GM08714 (cell line): ENCODE data around the gene HABP4.
A peak's percentile ranks its signal among the peaks of the same experiment; 100 is the strongest.

Experiments used
- H3K4me3 ChIP-seq: fragments of 200-500 bp; sonication (Bioruptor generic); 2 replicates; pipeline ENCODE4 v1.5.1; 2014; ENCODE audit warnings: mild to moderate bottlenecking, low read length, inconsistent platforms
- ZNF274 ChIP-seq: IDR thresholded peaks from 2 replicates; pipeline ENCODE4 v1.6.1; 2012; ENCODE audit warnings: mild to moderate bottlenecking, low read depth, low read length

The HABP4 gene

GRCh38 chr9:96448546-96449170 is 1.3 kb upstream of the HABP4 start:
- no peak overlapping the region for H3K4me3 ChIP-seq
- no peak for TF ChIP-seq ZNF274

GRCh38 chr9:96449523-96449844 is 485 bp upstream of the HABP4 start:
- TF ChIP-seq ZNF274, result no peak

GRCh38 chr9:96450613-96451528 is 902 bp downstream of the HABP4 start:
- peak overlapping the region; percentile 78 for H3K4me3 ChIP-seq
- TF ChIP-seq ZNF274, result no peak

More at GRCh38 chr9:96449523-96449844, 485 bp upstream of the HABP4 start:
- H3K4me3 ChIP-seq, result peak overlapping the region; percentile 49; the same call in 1 of the 2 replicates

- no peak overlapping the region for H3K4me3 ChIP-seq
- TF ChIP-seq ZNF274, result no peak
Observed at GRCh38 chr9:96453625-96454024, 3.7 kb downstream of the HABP4 start.

- TF ChIP-seq ZNF274, result no peak
- no peak overlapping the region for H3K4me3 ChIP-seq
Observed at GRCh38 chr9:96457266-96457665, 7.3 kb downstream of the HABP4 start.

- TF ChIP-seq ZNF274, result no peak
- no peak overlapping the region for H3K4me3 ChIP-seq
Observed at GRCh38 chr9:96458226-96458625, 8.3 kb downstream of the HABP4 start.

GRCh38 chr9:96459268-96460007 is 9.5 kb downstream of the HABP4 start:
- H3K4me3 ChIP-seq, result no peak overlapping the region
- TF ChIP-seq ZNF274, result no peak

- TF ChIP-seq ZNF274, result no peak
Observed at GRCh38 chr9:96460470-96460869, 10.5 kb downstream of the HABP4 start.

GRCh38 chr9:96460882-96461281 is 10.9 kb downstream of the HABP4 start:
- H3K4me3 ChIP-seq, result no peak overlapping the region
- TF ChIP-seq ZNF274, result no peak

More at GRCh38 chr9:96460470-96460869, 10.5 kb downstream of the HABP4 start:
- no peak overlapping the region for H3K4me3 ChIP-seq

- no peak for TF ChIP-seq ZNF274
- no peak overlapping the region for H3K4me3 ChIP-seq
Observed at GRCh38 chr9:96461336-96461735, 11.4 kb downstream of the HABP4 start.

GRCh38 chr9:96462541-96462940 is 12.6 kb downstream of the HABP4 start:
- H3K4me3 ChIP-seq, result no peak overlapping the region
- TF ChIP-seq ZNF274, result no peak

GRCh38 chr9:96464426-96464825 is 14.5 kb downstream of the HABP4 start:
- TF ChIP-seq ZNF274, result no peak
- H3K4me3 ChIP-seq, result no peak overlapping the region

- TF ChIP-seq ZNF274, result no peak
- H3K4me3 ChIP-seq, result no peak overlapping the region
Observed at GRCh38 chr9:96467784-96468183, 17.8 kb downstream of the HABP4 start.

GRCh38 chr9:96476013-96476412 is 26.0 kb downstream of the HABP4 start:
- no peak for TF ChIP-seq ZNF274
- no peak overlapping the region for H3K4me3 ChIP-seq
